ENCODE data around the gene GJA1.
"Not testable (repeated sequence)": the region's sequence is repeated elsewhere in the genome, so short reads cannot be mapped to it uniquely, and the experiment has no call there.

The GJA1 gene

DNA sequence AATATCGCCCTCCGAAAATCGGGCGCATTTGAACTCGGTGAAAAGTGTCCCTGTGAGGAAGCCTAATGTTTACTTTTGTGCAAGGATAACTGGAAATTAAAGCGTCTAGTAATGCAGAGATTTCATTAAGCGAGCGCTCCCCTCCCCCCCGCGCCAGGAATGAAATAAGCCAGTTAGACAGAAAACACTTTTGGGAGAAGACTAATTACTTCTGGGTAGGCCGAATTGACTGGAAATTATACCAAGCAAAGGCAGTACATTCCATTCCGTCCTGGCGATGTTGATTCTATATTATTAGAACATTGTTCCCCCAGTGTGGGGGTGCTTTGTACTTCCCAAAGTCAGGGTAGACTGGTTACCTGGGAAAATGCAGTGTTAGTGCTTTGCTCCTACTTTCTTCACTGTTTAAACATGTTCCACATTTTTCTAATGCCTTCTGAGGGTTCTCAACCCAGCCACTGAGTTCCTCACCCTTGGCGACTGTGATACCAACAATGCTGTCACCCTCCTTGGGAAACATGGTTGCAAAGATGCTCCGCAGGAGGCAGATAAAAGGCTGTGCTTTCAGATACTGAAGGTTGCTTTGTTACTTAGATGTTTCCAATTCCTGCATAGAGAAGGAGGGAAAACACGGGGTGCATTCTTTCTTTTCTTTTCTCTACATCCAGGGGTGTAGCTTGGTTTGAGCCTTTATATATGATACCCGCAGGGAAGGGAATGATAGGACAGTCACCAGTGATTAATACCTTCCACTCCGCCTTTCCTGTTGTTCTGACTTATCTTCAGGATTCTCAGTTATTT, 2.6 kb downstream of the GJA1 start:
- no peak for DNase-seq

DNA sequence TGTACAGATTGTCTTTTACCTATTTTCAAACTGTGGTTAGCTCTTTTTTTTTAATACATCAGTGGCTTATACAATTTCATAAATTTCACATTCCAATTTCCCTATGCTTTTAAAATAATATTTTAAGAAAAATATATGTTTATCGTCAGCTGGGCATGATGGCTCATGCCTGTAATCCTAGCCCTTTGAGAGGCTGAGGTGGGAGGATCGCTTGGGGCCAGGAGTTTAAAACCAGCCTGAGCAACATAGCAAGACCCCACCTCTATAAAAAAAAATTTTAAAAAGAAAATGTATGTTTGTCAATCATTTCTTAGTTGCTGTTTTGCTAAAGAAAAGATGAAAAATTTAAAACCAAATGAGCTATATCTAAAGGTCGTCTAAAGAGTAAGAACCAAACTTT, 3.4 kb downstream of the GJA1 start:
- DNase-seq, result no peak

GRCh38 chr6:121439475-121439874, 4.0 kb downstream of the GJA1 start:
- no peak for DNase-seq

DNA sequence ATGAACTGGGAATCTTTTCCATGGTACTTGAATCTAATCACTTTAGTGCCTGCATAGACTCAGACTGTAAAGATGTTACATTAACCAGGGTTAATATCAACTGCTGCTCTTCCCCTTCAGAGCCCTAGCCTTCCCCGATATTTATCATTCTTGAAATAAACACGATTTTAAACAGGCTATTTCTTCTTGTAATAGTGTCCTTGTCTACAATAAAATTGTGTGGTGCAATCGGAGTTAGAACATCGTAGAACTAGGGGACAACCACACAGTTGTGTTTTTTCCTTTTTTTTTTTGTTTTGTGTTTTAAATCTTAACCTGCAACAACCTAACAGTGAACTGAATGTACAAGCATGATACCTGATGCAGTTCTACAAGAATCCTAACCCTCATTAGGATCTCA, 4.5 kb downstream of the GJA1 start:
- no peak for DNase-seq

- no peak for DNase-seq
Measured at GRCh38 chr6:121441477-121441876, 6.0 kb downstream of the GJA1 start.

- no peak for DNase-seq
Measured at GRCh38 chr6:121442576-121442975, 7.1 kb downstream of the GJA1 start.

- DNase-seq, result no peak
Measured at GRCh38 chr6:121443971-121444541, 8.6 kb downstream of the GJA1 start.

DNA sequence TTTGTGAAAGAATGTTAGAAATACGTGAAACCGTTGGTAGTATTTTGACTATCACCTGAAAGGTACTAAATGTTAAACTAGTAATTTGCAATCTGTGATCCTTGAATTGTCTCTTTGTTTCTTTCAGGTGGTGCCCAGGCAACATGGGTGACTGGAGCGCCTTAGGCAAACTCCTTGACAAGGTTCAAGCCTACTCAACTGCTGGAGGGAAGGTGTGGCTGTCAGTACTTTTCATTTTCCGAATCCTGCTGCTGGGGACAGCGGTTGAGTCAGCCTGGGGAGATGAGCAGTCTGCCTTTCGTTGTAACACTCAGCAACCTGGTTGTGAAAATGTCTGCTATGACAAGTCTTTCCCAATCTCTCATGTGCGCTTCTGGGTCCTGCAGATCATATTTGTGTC, 11.3 kb downstream of the GJA1 start:
- DNase-seq, result not testable (repeated sequence)

DNA sequence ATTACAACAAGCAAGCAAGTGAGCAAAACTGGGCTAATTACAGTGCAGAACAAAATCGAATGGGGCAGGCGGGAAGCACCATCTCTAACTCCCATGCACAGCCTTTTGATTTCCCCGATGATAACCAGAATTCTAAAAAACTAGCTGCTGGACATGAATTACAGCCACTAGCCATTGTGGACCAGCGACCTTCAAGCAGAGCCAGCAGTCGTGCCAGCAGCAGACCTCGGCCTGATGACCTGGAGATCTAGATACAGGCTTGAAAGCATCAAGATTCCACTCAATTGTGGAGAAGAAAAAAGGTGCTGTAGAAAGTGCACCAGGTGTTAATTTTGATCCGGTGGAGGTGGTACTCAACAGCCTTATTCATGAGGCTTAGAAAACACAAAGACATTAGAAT, 12.3 kb downstream of the GJA1 start:
- DNase-seq, result not testable (repeated sequence)

- DNase-seq, result not testable (repeated sequence)
Measured at GRCh38 chr6:121448528-121448927, 13.1 kb downstream of the GJA1 start.

DNA sequence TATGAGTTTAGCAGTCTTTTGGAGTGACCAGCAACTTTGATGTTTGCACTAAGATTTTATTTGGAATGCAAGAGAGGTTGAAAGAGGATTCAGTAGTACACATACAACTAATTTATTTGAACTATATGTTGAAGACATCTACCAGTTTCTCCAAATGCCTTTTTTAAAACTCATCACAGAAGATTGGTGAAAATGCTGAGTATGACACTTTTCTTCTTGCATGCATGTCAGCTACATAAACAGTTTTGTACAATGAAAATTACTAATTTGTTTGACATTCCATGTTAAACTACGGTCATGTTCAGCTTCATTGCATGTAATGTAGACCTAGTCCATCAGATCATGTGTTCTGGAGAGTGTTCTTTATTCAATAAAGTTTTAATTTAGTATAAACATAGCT, 13.9 kb downstream of the GJA1 start:
- no peak for DNase-seq

GRCh38 chr6:121450242-121450641, 14.8 kb downstream of the GJA1 start:
- DNase-seq, result no peak

GRCh38 chr6:121451250-121451649, 15.8 kb downstream of the GJA1 start:
- DNase-seq, result no peak

- no peak for DNase-seq
Measured at GRCh38 chr6:121453191-121453590, 17.7 kb downstream of the GJA1 start.

DNA sequence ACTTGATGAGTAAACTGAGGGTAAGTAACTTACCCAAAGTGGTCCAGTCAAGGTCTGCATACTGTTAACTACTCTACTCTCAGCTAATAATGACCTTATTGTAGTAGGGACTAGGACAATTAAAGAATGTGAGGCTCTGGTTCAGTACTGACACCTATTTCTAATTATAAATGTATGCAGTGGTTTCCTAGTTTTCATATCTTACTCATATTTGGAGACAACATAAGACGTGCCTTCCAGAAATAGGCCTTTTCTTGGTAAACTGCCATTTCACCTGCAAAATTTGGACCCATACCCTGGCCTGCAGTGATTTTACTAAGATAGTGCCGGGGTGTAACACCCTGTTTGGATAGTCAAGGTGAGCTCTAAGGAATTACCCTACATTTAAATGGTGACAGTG, 24.7 kb downstream of the GJA1 start:
- DNase-seq, result no peak

GRCh38 chr6:121463087-121463486, 27.6 kb downstream of the GJA1 start:
- DNase-seq, result no peak

- no peak for DNase-seq
Measured at GRCh38 chr6:121465101-121465500, 29.7 kb downstream of the GJA1 start.

DNA sequence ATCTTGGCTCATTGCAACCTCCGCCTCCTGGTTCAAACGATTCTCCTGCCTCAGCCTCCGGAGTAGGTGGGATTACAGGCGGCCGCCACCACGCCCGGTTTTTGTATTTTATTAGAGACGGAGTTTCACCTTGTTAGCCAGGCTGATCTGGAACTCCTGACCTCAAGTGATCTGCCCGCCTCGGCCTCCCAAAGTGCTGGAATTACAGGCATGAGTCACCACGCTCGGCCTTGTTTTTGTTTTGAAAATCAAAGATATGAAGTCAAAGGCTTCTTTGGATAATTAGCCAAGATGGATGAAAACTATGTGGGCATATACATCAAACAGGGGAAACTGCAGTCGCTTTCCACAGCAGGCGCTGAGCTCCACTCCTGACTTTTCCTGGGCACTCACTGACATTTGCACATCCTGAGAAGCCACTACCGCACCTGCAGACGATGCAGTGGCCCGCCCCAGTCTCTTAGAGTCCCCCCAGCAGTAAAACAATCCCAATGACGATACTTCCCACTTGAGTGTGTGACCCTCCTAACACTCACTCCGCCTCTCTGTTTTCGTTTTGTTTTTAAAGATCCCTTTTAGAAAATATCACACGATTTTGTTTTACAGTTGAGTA, 44.1 kb downstream of the GJA1 start:
- DNase-seq, result no peak

GRCh38 chr6:121480099-121480713, 44.8 kb downstream of the GJA1 start:
- no peak for DNase-seq

- DNase-seq, result no peak
Measured at GRCh38 chr6:121482004-121482693, 46.7 kb downstream of the GJA1 start.

- no peak for DNase-seq
Measured at GRCh38 chr6:121482751-121483150, 47.3 kb downstream of the GJA1 start.

- DNase-seq, result peak in 1 of 2 experiments; percentile 4
Measured at GRCh38 chr6:121485359-121485811, 49.9 kb downstream of the GJA1 start.

- peak; percentile 47 to 85 for DNase-seq
Measured at GRCh38 chr6:121491576-121491975, 56.1 kb downstream of the GJA1 start.
